ENCODE measurements around the gene XPOT.

GRCh38 chr12:64459394-64459891, 55.3 kb downstream of the XPOT start:
- TF ChIP-seq CTCF (conservative IDR thresholded peaks at IDR 0.05; ENCODE audit: low read depth, low read length) (no peak), CHD1 (IDR thresholded peaks at IDR 0.05; ENCODE audit: low read depth, low read length) (no peak), SMC3 (IDR thresholded peaks at IDR 0.05; ENCODE audit: low read depth, low read length) (no peak), ELK1 (IDR thresholded peaks at IDR 0.05; ENCODE audit: borderline replicate concordance, low read depth, low read length) (no peak), NFE2L2 (IDR thresholded peaks at IDR 0.05; ENCODE audit: low read depth, low read length) (no peak), CEBPB (IDR thresholded peaks at IDR 0.05; ENCODE audit: low read depth, low read length) (no peak)
